Nephron progenitor cell (in vitro differentiated cells): ENCODE results near the gene TRPC6.
A peak's percentile ranks its signal among the peaks of the same experiment; 100 is the strongest.
"Not testable (repeated sequence)": the region's sequence is repeated elsewhere in the genome, so short reads cannot be mapped to it uniquely, and the experiment has no call there.

Source experiments
- DNase-seq: peaks from one replicate; pipeline ENCODE4 v3.0.0; 2021
- H3K27ac Mint-ChIP-seq: 2 replicates; pipeline ENCODE4 v1.8.0; 2021; ENCODE audit warnings: mild to moderate bottlenecking, moderate library complexity, mixed read lengths
- H3K27me3 Mint-ChIP-seq: 2 replicates; pipeline ENCODE4 v1.8.0; 2021; ENCODE audit warnings: mild to moderate bottlenecking, low read depth, mixed read lengths; ENCODE audit not compliant: poor library complexity
- H3K36me3 Mint-ChIP-seq: 2 replicates; pipeline ENCODE4 v1.8.0; 2021; ENCODE audit warnings: low read depth, mixed read lengths
- H3K4me1 Mint-ChIP-seq: 2 replicates; pipeline ENCODE4 v1.8.0; 2021; ENCODE audit warnings: mixed read lengths
- H3K4me3 Mint-ChIP-seq: 2 replicates; pipeline ENCODE4 v1.8.0; 2021; ENCODE audit warnings: mild to moderate bottlenecking, moderate library complexity, mixed read lengths
- H3K9me3 Mint-ChIP-seq: 2 replicates; pipeline ENCODE4 v1.8.0; 2021; ENCODE audit warnings: mild to moderate bottlenecking, moderate library complexity, mixed read lengths
- TF ChIP-seq, protein P1 (sequence below): fragments of 200-600 bp; sonication (generic); IDR thresholded peaks from 2 replicates; pipeline ENCODE4 v1.5.0; 2021; ENCODE audit warnings: antibody characterized with exemption

The TRPC6 gene

DNA sequence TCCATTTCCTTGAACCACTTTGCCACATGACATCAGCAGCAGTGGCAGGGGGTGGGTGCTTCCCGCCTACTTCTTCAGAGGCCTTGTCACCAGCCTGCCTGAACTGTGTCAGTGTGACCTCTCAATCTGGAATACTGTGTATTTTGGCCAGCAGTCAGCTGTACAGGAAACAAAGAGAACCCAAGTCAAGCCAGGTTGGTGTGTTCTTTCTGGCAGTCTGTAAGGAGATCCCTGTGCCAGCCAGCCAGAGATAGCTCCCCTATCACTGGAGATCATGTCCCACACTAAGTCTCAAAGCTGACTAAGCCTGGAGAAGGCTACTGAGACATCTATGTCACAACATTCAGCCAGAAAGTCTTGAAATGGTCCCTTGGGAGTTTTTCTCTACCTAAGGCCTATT is 142.1 kb downstream of the TRPC6 start:
- H3K4me3 Mint-ChIP-seq = no peak overlapping the region
- H3K9me3 Mint-ChIP-seq = no peaks in the 10 kb centered on the region
- peaks cover 6% of the 10 kb centered on the region for H3K27me3 Mint-ChIP-seq
- no peak for DNase-seq
- no peaks in the 10 kb centered on the region for H3K4me1 Mint-ChIP-seq
- TF ChIP-seq, protein P1, sequence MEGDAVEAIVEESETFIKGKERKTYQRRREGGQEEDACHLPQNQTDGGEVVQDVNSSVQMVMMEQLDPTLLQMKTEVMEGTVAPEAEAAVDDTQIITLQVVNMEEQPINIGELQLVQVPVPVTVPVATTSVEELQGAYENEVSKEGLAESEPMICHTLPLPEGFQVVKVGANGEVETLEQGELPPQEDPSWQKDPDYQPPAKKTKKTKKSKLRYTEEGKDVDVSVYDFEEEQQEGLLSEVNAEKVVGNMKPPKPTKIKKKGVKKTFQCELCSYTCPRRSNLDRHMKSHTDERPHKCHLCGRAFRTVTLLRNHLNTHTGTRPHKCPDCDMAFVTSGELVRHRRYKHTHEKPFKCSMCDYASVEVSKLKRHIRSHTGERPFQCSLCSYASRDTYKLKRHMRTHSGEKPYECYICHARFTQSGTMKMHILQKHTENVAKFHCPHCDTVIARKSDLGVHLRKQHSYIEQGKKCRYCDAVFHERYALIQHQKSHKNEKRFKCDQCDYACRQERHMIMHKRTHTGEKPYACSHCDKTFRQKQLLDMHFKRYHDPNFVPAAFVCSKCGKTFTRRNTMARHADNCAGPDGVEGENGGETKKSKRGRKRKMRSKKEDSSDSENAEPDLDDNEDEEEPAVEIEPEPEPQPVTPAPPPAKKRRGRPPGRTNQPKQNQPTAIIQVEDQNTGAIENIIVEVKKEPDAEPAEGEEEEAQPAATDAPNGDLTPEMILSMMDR = no peak
- no peak overlapping the region for H3K27ac Mint-ChIP-seq
- H3K36me3 Mint-ChIP-seq = no peaks in the 10 kb centered on the region

DNA sequence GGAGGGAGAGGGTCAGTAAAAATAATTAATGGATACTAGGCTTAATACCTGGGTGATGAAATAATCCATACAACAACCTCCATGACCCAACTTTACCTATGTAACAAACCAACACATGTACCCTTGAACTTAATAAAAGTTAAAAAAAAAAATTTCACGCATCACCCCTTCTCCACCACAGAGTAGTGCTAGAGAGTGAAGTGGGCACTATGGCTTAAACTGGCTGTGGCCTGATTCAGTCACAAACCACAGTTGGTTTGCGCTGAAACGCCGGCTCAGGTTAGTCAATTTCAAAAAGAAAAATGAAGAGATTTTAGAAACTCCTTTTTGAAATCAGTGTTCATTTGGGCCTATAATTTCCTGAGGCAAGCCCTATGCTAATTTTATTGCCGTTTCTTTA is 144.3 kb downstream of the TRPC6 start:
- H3K4me3 Mint-ChIP-seq = no peak overlapping the region
- H3K36me3 Mint-ChIP-seq = no peaks in the 10 kb centered on the region
- H3K27ac Mint-ChIP-seq = no peak overlapping the region
- no peaks in the 10 kb centered on the region for H3K9me3 Mint-ChIP-seq
- no peaks in the 10 kb centered on the region for H3K4me1 Mint-ChIP-seq
- TF ChIP-seq, protein P1 = no peak
- peaks cover 13% of the 10 kb centered on the region for H3K27me3 Mint-ChIP-seq
- no peak for DNase-seq

DNA sequence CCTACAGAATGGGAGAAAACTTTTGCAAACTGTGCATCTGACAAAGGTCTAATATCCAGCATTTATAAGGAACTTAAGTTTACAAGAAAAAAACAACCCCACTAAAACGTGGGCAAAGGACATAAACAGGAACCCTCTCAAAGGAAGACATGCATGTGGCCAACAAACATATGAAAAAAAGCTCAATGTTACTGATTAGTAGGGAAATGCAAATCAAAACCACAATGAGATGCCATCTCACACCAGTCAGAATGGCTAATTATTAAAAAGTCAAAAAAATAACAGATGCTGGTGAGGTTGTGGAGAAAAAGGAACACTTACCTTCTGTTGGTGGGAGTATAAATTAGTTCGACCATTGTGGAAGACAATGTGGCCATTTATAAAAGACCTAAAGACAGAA is 145.1 kb downstream of the TRPC6 start:
- not testable (repeated sequence) for H3K4me3 Mint-ChIP-seq, DNase-seq, H3K4me1 Mint-ChIP-seq, H3K9me3 Mint-ChIP-seq, H3K27ac Mint-ChIP-seq, H3K36me3 Mint-ChIP-seq
- peaks cover 10% of the 10 kb centered on the region for H3K27me3 Mint-ChIP-seq

DNA sequence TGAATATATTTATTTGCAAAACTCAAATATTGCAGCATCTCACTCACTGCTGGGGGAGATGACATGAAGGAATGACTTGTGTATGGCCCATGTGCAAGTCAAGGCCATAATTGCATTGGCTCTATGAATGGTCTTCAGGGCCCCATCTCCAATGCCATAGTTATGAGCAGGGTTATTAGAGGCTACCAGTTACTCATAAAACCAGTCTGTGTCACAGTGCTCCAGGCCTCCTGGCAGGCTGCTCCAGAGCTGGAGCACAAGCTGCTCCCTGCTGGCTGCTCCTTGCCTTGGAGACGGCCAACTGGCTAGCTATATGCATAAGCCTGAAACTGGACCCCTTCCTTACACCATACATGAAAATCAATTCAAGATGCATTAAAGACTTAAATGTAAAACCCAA is 145.7 kb downstream of the TRPC6 start:
- no peak for DNase-seq
- Mint-ChIP-seq H3K27me3 (peaks cover 9% of the 10 kb centered on the region), H3K9me3 (no peaks in the 10 kb centered on the region), H3K4me3 (no peak overlapping the region), H3K36me3 (no peaks in the 10 kb centered on the region), H3K4me1 (no peaks in the 10 kb centered on the region), H3K27ac (no peak overlapping the region)
- TF ChIP-seq, protein P1 = no peak

DNA sequence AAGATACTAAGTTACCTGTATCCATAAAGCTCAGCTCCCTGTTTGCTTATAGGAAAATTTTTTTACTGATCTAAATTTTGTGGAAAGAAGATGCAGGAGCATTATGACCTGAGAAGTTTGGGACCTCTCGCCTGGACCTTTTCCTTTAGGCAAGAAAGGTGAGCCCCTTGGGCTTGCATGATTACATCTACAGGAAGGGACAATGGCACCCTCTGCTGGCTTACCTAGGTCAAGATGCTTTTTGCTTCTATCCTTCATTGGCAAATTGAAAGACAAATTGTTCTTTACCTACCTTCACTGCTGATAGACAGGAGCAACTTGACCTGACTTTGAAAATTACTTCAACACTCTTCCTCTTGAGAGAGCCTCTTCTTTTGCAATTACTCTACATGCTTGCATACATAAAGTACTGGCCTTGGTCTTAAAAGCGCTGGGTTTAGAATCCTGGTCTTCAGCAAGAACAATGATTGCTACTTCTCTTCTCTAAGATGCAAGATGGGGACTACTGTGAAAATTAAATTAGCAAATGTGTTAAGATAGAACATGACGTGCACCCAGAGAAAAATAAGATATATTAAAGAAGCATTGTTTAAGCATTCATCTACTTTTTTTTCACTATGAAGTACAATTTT is 147.2 kb downstream of the TRPC6 start:
- TF ChIP-seq, protein P1 = peak; percentile 85
- Mint-ChIP-seq H3K36me3 (no peaks in the 10 kb centered on the region), H3K4me1 (no peaks in the 10 kb centered on the region), H3K27me3 (peaks cover 9% of the 10 kb centered on the region), H3K4me3 (no peak overlapping the region), H3K9me3 (peaks cover 4% of the 10 kb centered on the region), H3K27ac (no peak overlapping the region)
- DNase-seq = peak; percentile 68

DNA sequence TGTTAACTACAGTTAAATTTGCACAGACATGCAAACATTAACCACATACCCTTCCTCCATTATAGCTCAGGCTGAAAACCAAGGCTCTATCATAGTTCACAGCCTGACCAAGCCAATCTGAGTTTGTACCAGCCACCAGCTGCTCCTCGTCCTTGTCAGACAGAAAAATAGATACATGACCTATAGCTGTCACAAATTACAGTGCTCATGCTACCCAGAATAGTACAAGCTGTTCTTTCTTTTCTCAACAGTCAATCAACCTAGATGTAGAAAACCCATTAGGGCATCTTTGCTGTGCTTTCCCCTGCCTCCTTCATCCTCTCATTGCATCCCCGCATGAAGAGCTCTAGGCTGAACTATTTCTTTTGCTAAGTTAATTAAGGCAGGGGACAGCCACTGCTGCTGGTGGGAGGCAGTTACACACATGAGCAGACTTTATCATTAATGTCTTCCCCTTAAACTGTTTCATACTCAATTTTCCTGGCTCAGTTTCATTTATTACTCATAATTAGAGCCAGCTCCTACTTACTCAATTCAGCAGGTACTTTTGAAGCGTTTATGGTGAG is 148.3 kb downstream of the TRPC6 start:
- peaks cover 9% of the 10 kb centered on the region for H3K27me3 Mint-ChIP-seq
- no peaks in the 10 kb centered on the region for H3K4me1 Mint-ChIP-seq
- peaks cover 10% of the 10 kb centered on the region for H3K9me3 Mint-ChIP-seq
- TF ChIP-seq, protein P1 = no peak
- DNase-seq = no peak
- no peak overlapping the region for H3K27ac Mint-ChIP-seq
- H3K36me3 Mint-ChIP-seq = no peaks in the 10 kb centered on the region
- H3K4me3 Mint-ChIP-seq = no peak overlapping the region
